CD4-positive, alpha-beta T cell treated with Interferon gamma for 1 hour (primary cell): ENCODE results near the gene ELAVL3.
A peak's percentile ranks its signal among the peaks of the same experiment; 100 is the strongest.
"Not testable (repeated sequence)": the region's sequence is repeated elsewhere in the genome, so short reads cannot be mapped to it uniquely, and the experiment has no call there.

Source experiments
- DNase-seq: peaks from one replicate; pipeline ENCODE4 v3.0.0-alpha.2; 2020

ELAVL3 gene

DNA sequence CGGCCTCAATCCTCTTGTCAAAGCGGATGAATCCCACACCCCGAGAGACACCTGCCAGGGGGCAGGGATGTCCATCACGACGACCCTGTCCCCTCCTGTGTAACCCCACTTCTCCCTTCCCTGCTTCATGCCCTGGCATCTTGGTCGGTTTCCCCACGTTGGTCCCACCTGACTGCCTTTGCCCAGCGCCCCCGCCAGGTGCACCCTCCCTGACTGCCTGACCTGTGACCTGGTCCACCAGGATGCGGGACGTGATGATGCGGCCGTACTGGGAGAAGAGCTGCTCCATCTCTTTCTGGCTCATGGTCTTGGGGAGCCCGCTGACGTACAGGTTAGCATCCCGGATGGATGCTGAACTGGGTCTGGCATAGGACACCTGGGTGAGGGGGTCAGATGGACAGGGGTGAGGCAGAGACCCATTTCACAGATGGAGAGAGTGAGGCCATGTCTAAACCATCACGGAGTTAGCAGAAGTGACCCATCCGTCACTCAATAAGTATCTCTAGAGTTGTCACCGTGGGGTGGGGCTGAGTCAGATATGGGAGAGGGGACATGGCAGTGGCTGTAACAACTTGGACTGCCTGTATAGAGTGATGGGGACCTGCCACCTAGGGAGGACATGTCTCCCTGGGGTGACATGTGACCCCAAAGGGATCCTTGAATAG, 22.5 kb downstream of the ELAVL3 start:
- DNase-seq, result no peak

- no peak for DNase-seq
Measured at GRCh38 chr19:11457831-11458230, 23.0 kb downstream of the ELAVL3 start.

DNA sequence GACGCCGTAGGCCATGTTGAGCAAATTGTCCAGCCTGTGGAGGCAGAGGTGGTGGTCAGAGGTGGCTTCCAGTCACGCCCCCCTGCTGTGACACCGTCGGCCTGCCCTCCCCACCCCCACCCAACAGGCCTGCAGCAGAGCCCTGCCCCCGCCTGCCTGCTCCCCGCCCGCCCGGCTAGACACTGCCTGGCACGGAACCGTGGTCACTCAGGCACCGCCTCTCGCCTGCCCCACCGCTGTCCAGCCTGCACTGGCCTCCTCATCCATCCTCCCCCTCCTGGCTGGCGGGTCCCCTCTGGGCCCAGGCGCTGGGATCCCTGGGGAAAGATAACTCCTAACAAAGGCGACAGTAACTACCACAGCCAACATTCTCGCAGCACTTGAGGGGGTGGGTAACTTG, 23.7 kb downstream of the ELAVL3 start:
- no peak for DNase-seq

DNA sequence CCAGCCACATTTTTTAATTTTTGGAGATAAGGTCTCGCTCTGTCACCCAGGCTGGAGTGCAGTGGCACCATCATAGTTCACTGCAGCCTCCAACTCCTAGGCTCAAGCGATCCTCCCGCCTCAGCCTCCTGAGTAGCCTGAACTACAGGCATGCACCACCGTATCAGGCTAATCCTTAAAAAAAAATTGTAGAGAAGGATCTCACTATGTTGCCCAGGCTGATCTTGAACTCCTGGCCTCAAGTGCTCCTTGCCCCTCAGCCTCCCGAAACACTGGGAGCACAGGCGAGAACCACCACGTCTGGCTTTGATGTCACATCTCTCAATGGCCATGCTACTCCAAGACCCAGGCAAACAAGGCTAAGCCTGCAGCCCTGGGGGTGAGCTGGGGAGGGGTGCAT, 24.2 kb downstream of the ELAVL3 start:
- DNase-seq, result no peak

DNA sequence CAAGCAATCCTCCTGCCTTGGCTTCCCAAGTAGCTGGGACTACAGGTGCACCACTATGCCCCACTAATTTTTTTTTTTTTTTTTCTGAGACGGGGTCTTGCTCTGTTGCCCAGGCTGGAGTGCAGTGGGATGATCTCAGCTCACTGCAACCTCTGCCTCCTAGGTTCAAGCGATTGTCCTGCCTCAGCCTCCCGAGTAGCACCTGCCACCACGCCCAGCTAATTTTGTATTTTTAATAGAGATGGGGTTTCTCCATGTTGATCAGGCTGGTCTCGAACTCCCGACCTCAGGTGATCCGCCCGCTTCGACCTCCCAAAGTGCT, 25.7 kb downstream of the ELAVL3 start:
- not testable (repeated sequence) for DNase-seq

- DNase-seq, result no peak
Measured at GRCh38 chr19:11453468-11454341, 27.1 kb downstream of the ELAVL3 start.

- no peak for DNase-seq
Measured at GRCh38 chr19:11452620-11453310, 28.1 kb downstream of the ELAVL3 start.

- no peak for DNase-seq
Measured at GRCh38 chr19:11451871-11452619, 28.8 kb downstream of the ELAVL3 start.

DNA sequence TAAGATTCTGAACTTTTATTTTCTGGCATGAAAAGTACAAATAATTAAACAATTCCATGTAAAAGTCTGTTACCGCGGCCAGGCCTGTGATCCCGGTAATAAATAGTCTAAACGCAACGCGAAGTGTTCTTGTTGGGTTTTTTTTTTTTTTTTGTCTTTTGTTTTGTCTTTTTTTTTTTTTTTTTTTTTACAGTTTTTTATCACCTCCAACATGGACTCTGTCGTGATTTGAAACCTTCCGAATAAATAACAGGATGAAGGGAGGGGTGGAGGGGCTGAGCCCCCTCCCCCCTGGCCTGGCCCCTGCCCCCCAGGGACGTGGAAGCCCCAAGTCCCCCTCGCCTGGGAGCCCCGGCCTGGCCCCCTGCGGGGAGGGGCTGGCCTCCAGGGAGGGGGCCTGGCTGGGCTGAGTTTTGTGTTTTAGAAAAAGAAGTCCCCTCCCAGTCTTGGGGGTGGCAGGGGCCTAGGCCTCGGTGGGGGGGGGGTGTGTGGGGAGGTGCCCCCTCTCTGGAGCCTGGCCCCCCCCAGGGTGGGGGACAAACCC, 29.4 kb downstream of the ELAVL3 start:
- no peak for DNase-seq

- DNase-seq, result no peak
Measured at GRCh38 chr19:11450570-11451326, 30.1 kb downstream of the ELAVL3 start.

DNA sequence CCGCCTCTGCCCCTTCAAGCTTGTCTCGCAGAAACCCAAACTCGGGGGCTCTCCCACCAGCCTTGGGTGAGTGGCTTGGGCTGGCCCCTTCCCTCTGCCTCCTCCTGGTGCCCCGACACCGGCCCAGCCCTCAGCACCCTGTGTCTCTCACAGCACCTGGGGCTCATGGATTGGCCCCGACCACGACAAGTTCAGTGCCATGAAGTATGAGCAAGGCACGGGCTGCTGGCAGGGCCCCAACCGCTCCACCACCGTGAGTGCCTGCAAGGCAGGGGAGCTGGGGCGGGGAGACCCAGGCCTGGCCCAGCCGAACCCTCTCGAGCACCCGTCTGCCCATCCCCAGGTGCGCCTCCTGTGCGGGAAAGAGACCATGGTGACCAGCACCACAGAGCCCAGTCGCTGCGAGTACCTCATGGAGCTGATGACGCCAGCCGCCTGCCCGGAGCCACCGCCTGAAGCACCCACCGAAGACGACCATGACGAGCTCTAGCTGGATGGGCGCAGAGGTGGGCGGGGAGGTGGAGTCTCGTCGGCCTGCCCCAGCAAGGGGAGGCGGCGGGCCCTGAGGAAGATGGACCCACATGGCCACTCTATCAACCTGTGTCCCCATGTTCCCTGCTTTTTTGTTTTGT, 31.8 kb downstream of the ELAVL3 start:
- DNase-seq, result no peak

DNA sequence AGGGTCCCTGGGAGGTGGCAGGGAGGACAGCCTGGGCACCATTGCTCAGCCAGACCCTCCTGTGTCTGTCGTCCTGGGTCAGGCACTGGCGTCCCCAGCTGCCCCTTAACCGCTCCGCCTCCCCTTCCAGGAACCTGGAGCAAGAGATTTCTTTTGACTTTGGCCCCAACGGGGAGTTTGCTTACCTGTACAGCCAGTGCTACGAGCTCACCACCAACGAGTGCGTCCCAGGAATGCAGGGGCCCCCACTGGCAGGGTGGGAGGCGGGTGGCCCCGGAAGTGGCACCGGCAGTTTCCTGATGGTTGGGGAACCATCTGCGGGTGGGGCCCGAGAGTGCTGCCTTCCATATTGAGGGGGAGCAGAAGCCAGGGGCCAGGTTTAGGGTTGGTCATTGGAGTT, 32.4 kb downstream of the ELAVL3 start:
- DNase-seq, result no peak

DNA sequence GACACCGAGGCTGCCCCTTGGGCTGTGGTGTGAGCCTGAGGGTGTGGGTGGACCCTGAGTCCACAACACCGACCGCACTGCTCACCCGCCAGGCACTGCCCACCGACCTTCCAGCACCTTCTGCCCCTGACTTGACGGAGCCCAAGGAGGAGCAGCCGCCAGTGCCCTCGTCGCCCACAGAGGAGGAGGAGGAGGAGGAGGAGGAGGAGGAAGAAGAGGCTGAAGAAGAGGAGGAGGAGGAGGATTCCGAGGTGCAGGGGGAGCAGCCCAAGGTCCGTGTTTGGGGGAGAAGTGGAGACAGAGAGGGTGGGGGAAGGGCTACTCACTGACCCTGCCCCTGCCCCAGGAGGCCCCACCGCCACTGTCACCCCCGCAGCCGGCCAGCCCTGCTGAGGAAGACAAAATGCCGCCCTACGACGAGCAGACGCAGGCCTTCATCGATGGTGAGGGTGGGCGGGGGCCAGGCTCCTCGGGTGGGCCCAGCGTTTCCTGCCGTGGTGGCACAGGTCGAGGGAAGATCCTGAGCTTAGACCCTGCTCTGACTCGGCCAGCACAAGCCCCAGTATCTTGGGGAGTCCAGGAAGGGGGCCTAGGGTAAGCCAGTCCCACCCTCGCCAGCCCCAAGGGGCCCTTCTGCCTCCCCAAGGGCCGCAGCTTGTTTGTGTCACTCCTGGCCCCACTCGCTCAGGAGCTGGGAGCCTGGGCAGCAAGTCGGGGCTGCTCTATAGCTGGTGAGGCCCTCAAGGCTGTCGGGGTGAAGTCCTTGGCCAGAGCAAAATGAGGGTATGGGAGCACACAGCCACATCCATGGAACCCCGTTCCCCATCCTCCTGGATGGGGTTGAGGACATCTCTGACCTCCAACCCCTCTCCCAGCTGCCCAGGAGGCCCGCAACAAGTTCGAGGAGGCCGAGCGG, 33.2 kb downstream of the ELAVL3 start:
- no peak for DNase-seq

GRCh38 chr19:11446652-11447301, 34.1 kb downstream of the ELAVL3 start:
- peak; percentile 38 for DNase-seq

DNA sequence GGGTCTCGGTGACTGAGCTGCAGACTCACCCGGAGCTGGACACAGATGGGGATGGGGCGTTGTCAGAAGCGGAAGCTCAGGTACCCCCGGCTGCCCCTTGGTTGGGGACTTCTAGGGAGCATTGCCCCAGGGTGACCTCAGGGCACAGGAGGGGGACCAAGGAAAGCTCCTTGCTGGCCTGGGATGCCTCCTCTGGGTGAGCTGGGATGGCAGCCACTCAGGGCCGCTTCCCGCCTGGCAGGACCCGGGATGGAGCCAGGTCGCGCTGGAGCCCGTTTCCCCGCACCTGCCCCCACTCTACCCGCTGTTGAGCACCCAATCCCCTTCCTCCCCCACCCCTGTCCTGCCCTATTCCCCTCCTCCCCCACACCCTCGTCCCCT, 34.6 kb downstream of the ELAVL3 start:
- no peak for DNase-seq

DNA sequence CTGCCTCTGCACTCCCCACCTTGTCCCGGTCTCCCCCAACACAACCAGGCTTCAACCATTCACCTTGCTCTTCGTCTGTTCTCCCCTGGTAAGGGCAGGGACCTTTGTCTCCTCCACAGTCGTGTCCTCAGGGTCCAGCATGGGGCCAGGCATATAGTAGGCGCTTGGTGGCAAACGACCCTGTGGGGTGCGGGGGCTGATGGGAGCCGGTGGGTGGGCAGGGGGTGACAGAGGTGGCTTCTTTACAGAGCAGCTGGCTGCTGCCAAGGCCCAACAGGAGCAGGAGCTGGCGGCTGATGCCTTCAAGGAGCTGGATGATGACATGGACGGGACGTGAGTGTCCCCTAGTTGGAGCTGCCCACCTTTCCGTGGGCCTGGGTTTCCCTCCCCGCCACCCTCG, 35.7 kb downstream of the ELAVL3 start:
- DNase-seq, result no peak

DNA sequence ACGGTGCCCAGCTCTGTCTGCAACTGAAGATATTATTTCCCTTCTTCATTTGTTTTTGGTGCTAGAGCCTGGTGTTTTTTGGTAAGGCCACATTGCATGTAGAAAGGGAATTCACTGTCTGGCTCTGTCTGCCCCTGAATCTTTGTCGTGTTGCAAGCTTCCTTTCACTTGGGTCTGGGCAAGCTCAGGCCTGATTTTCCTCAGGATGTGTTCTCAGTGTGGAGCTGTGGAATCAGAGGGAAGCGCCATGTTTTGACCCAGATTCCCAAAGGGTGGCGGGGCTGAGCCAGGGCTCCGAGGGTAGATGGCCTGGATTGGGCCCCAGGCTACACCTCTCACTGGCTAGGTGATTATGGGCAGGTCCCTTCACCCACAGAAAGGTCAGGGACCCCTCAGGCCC, 36.8 kb downstream of the ELAVL3 start:
- DNase-seq, result no peak

DNA sequence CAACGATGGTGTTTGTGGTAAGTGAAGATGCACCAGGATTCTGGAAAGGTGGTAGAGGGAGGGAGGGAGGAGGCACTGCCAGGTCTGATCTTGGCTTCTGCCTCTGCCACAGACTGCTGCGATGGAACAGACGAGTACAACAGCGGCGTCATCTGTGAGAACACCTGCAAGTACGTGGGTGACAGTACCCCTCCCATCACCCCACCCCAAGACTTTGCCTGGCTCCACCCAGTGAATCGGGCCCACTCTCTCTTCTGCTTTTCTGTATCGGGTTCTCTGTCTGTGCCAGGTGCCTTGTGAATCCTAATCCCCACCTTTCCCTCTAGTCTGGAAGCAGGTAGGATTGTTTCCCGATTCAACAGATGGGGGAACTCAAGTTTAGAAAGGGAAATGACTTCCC, 42.9 kb downstream of the ELAVL3 start:
- DNase-seq, result peak; percentile 71

GRCh38 chr19:11435833-11436313, 45.0 kb downstream of the ELAVL3 start:
- DNase-seq, result no peak
